Kidney epithelial cell (primary cell): Measurements from ENCODE around the gene TMEM126A. TPM values are rescaled to one million over a fixed set of nuclear protein-coding genes. Genes with fewer than 3 reads are reported as not detected.
"Not testable (repeated sequence)": the region's sequence is repeated elsewhere in the genome, so short reads cannot be mapped to it uniquely, and the experiment has no call there.

ENCODE experiments used
- DNase-seq: peaks from one replicate; pipeline ENCODE4 v3.0.0-alpha.2; 2010; ENCODE audit warnings: low read depth
- H3K27me3 ChIP-seq: 2 replicates; pipeline ENCODE4 v1.6.0; 2011; ENCODE audit warnings: low read length; ENCODE audit not compliant: control insufficient read depth, insufficient read depth
- H3K36me3 ChIP-seq: 2 replicates; pipeline ENCODE4 v1.5.1; 2011; ENCODE audit warnings: low read length; ENCODE audit not compliant: control insufficient read depth, insufficient read depth
- H3K4me3 ChIP-seq: 2 replicates; pipeline ENCODE4 v1.5.1; 2011; ENCODE audit warnings: low read depth, mild to moderate bottlenecking, control low read depth, low read length
- CTCF ChIP-seq: IDR thresholded peaks from 2 replicates; pipeline ENCODE4 v1.5.1; 2011; ENCODE audit warnings: mild to moderate bottlenecking, moderate library complexity, low read length, control low read depth, inconsistent platforms; ENCODE audit not compliant: insufficient read depth, poor library complexity, severe bottlenecking
- total RNA-seq: library from RNA; depleted of rRNA; stranded (reverse); fragments of >200 nt; gene quantifications from 2 replicates; pipeline ENCODE4 v1.2.3, GENCODE V29; 2015

The TMEM126A gene
- total RNA-seq: 24.8 and 34.8 TPM in 2 replicates

DNA sequence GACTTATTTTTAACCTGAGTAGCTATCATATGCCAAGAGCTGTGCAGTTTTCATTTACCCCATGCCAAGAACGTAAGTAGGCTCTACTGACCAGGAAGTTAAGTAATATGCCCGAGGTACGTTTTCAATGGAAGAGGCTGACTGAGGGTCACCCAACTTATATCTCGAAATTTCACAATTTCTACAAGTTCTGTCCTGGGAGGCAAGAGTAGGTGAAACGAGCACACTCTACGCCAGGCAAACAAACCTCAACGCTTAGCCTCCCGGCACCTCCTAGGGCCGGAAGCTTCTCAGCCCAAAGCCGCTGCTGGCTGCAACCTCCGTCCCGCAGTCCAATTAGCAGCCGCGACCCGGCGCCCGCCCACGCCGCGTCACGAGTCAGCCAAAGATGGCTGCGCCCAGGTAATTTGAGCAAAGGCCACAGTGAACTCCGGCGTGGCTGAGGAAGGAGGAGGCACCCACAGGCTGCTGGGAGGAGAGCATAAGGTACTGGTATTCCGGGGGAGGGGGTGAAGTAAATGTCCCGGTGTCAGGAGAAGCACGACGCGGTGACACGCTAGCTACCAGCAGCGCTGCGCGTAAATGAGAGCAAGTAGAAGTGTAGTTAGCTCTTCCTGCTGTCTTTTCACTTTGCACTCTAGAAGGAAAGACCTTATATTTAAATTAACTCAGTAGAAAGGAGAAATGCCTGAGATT is at the start of gene TMEM126A:
TMEM126A (plus strand) TSS at position 364 of the 696 bp plus-strand sequence. CDS start 2,289 bp downstream, outside the sequence.
- TF ChIP-seq CTCF: no peak
- H3K36me3 ChIP-seq: no peaks in the 10 kb centered on the region
- no peaks in the 10 kb centered on the region for H3K27me3 ChIP-seq
- peak within 1 kb of the TSS; percentile 77 for H3K4me3 ChIP-seq
- DNase-seq: no peak

DNA sequence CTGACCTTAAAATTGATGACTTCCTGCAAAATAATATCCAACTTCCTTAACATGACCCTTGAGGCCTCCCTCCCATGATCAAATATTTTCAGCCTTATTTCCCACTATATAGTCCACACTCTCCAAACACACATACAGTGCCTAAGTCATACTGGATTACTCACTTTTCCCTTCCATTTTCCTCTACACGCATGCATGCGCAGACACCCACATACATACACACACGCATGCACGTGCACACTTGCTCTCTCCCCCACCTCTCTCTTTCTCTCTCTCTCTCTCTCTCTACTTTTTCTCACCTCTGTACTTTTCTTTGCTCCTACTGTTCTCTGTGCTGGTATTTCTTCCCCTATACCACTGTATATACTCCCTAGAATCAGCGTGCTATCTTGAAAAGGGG is 48.7 kb upstream of the TMEM126A start:
- H3K27me3 ChIP-seq: no peaks in the 10 kb centered on the region
- H3K4me3 ChIP-seq: no peak overlapping the region
- H3K36me3 ChIP-seq: no peaks in the 10 kb centered on the region
- no peak for DNase-seq
- no peak for TF ChIP-seq CTCF

GRCh38 chr11:85602526-85603213 is 45.1 kb upstream of the TMEM126A start:
- H3K36me3 ChIP-seq: no peaks in the 10 kb centered on the region
- DNase-seq: no peak
- no peaks in the 10 kb centered on the region for H3K27me3 ChIP-seq
- no peak overlapping the region for H3K4me3 ChIP-seq
- TF ChIP-seq CTCF: no peak

- H3K27me3 ChIP-seq: no peaks in the 10 kb centered on the region
- no peak for TF ChIP-seq CTCF
- no peaks in the 10 kb centered on the region for H3K36me3 ChIP-seq
Observed at GRCh38 chr11:85603220-85603619, 44.5 kb upstream of the TMEM126A start.

GRCh38 chr11:85606237-85606636 is 41.5 kb upstream of the TMEM126A start:
- H3K27me3 ChIP-seq, H3K4me3 ChIP-seq, H3K36me3 ChIP-seq, DNase-seq: not testable (repeated sequence)

More at GRCh38 chr11:85603220-85603619, 44.5 kb upstream of the TMEM126A start:
- no peak for DNase-seq
- H3K4me3 ChIP-seq: no peak overlapping the region

DNA sequence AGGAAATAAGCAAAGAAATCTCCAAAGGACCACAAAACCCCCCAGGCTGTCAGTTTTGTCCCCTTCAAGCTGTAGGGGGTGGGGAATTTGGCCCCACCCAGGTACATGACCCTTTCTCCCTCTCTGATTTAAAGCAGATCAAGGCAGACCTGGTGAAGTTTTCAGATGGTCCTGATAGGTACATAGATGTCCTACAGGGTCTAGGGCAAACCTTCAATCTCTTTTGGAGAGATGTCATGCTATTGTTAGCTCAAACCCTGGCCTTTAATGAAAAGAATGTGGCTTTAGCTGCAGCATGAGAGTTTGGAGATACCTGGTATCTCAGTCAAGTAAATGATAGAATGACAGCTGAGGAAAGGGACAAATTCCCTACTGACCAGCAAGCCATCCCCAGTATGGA is 39.1 kb upstream of the TMEM126A start:
- not testable (repeated sequence) for DNase-seq, H3K27me3 ChIP-seq, H3K4me3 ChIP-seq, H3K36me3 ChIP-seq

DNA sequence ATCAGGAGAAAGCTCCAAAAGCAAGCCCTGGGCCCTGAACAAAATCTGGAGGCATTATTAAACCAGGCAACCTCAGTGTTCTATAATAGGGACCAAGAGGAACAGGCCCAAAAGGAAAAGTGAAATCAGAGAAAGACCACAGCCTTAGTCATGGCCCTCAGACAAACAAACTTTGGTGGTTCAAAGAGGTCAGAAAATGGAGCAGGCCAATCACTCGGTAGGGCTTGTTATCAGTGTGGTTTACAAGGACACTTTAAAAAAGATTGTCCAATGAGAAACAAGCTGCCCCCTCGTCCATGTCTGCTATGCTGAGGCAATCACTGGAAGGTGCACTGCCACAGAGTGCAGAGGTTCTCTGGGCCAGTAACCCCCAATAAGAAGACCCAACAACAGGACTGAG is 38.5 kb upstream of the TMEM126A start:
- H3K4me3 ChIP-seq, H3K27me3 ChIP-seq, H3K36me3 ChIP-seq, DNase-seq: not testable (repeated sequence)

DNA sequence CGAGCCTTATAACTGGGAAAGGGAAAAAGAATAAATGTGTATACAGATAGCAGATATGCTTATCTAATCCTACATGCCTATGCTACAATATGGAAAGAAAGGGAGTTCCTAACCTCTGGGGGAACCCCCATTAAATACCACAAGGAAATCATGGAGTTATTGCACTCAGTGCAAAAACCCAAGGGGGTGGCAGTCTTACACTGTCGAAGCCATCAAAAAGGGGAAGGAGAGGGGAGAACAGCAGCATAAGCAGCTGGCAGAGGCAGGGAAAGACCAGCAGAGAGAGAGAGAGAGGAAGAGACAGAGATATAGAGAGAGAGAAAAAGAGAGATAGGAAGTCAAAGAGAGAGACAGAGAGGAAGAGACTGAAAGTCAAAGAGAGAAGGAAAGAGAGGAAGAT is 36.1 kb upstream of the TMEM126A start:
- H3K4me3 ChIP-seq, H3K27me3 ChIP-seq, H3K36me3 ChIP-seq, DNase-seq: not testable (repeated sequence)
